ENCODE measurements around the gene PRKG1. TPM values are rescaled to one million over a fixed set of nuclear protein-coding genes. Genes with fewer than 3 reads are reported as not detected.

The PRKG1 gene
- polyA plus RNA-seq, 1 donor (not counting 4 experiments of a cell fraction or from before 2014, with no cell fraction given): 0.24 TPM

- Histone ChIP-seq H3K27me3 (ENCODE audit: control insufficient read depth, extremely low read depth, insufficient read depth, low read length) (no peaks in the 10 kb centered on the region), H3K4me3 (ENCODE audit: control insufficient read depth in 2 of 3, extremely low read depth in 1 of 3, insufficient read depth in 2 of 3, low read depth in 1 of 3, low read length in 3 of 3) (no peak overlapping the region), H3K36me3 (ENCODE audit: control insufficient read depth in 2 of 2, extremely low read depth in 1 of 2, insufficient read depth in 2 of 2, low read length in 2 of 2) (no peaks in the 10 kb centered on the region), H3K9me3 (ENCODE audit: control insufficient read depth, low read depth, low read length) (no peaks in the 10 kb centered on the region), H3K4me2 (ENCODE audit: control insufficient read depth, extremely low read depth, insufficient read depth, low read depth, low read length) (no peak overlapping the region), H4K20me1 (ENCODE audit: control insufficient read depth, extremely low read depth, insufficient read depth, low read length) (no peaks in the 10 kb centered on the region), H3K27ac (ENCODE audit: control insufficient read depth, insufficient read depth, low read length) (no peak overlapping the region), H2AFZ (ENCODE audit: control insufficient read depth, low read length) (no peak overlapping the region), H3K4me1 (ENCODE audit: control insufficient read depth, extremely low read depth, insufficient read depth, low read length) (no peaks in the 10 kb centered on the region), H3K9me1 (ENCODE audit: control insufficient read depth, extremely low read depth, insufficient read depth, low read length) (no peaks in the 10 kb centered on the region), H3K79me2 (ENCODE audit: control insufficient read depth, insufficient read depth, low read length) (no peaks in the 10 kb centered on the region), H3K9ac (ENCODE audit: control insufficient read depth, extremely low read depth, insufficient read depth, low read length) (no peak overlapping the region)
- no peak for DNase-seq (ENCODE audit: low read depth, low spot score)
- FAIRE-seq: no peak
- dilution Hi-C loops (cut with MboI; ENCODE audit: extremely low pct_ligation_motif_present, low sequenced_read_pairs): no loop called here
- TF ChIP-seq, protein P1, sequence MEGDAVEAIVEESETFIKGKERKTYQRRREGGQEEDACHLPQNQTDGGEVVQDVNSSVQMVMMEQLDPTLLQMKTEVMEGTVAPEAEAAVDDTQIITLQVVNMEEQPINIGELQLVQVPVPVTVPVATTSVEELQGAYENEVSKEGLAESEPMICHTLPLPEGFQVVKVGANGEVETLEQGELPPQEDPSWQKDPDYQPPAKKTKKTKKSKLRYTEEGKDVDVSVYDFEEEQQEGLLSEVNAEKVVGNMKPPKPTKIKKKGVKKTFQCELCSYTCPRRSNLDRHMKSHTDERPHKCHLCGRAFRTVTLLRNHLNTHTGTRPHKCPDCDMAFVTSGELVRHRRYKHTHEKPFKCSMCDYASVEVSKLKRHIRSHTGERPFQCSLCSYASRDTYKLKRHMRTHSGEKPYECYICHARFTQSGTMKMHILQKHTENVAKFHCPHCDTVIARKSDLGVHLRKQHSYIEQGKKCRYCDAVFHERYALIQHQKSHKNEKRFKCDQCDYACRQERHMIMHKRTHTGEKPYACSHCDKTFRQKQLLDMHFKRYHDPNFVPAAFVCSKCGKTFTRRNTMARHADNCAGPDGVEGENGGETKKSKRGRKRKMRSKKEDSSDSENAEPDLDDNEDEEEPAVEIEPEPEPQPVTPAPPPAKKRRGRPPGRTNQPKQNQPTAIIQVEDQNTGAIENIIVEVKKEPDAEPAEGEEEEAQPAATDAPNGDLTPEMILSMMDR (optimal IDR thresholded peaks at IDR 0.05 in 1 of 3, IDR thresholded peaks at IDR 0.05 in 1 of 3, conservative IDR thresholded peaks at IDR 0.05 in 1 of 3; ENCODE audit: extremely low read depth in 1 of 3, insufficient read depth in 2 of 3, low read length in 3 of 3): no peak
- no peak for TF ChIP-seq EZH2 (IDR thresholded peaks at IDR 0.05; ENCODE audit: low read length)
Measured at GRCh38 chr10:51384971-51385370, 310.7 kb downstream of the PRKG1 start.

- no peaks in the 10 kb centered on the region for H3K27me3 ChIP-seq (ENCODE audit: control insufficient read depth, extremely low read depth, insufficient read depth, low read length)
- no peak overlapping the region for H3K4me3 ChIP-seq (ENCODE audit: control insufficient read depth in 2 of 3, extremely low read depth in 1 of 3, insufficient read depth in 2 of 3, low read depth in 1 of 3, low read length in 3 of 3)
- H3K9ac ChIP-seq (ENCODE audit: control insufficient read depth, extremely low read depth, insufficient read depth, low read length): no peak overlapping the region
- no peak overlapping the region for H3K4me2 ChIP-seq (ENCODE audit: control insufficient read depth, extremely low read depth, insufficient read depth, low read depth, low read length)
- no peaks in the 10 kb centered on the region for H3K36me3 ChIP-seq (ENCODE audit: control insufficient read depth in 2 of 2, extremely low read depth in 1 of 2, insufficient read depth in 2 of 2, low read length in 2 of 2)
- no peaks in the 10 kb centered on the region for H3K79me2 ChIP-seq (ENCODE audit: control insufficient read depth, insufficient read depth, low read length)
- no peak for DNase-seq (ENCODE audit: low read depth, low spot score)
- dilution Hi-C loops (cut with MboI; ENCODE audit: extremely low pct_ligation_motif_present, low sequenced_read_pairs): no loop called here
- H2AFZ ChIP-seq (ENCODE audit: control insufficient read depth, low read length): no peak overlapping the region
- no peaks in the 10 kb centered on the region for H3K4me1 ChIP-seq (ENCODE audit: control insufficient read depth, extremely low read depth, insufficient read depth, low read length)
- no peaks in the 10 kb centered on the region for H4K20me1 ChIP-seq (ENCODE audit: control insufficient read depth, extremely low read depth, insufficient read depth, low read length)
- peak; percentile 61 for FAIRE-seq
- no peaks in the 10 kb centered on the region for H3K9me3 ChIP-seq (ENCODE audit: control insufficient read depth, low read depth, low read length)
- no peak for TF ChIP-seq EZH2 (IDR thresholded peaks at IDR 0.05; ENCODE audit: low read length)
- TF ChIP-seq, protein P1 (optimal IDR thresholded peaks at IDR 0.05 in 1 of 3, IDR thresholded peaks at IDR 0.05 in 1 of 3, conservative IDR thresholded peaks at IDR 0.05 in 1 of 3; ENCODE audit: extremely low read depth in 1 of 3, insufficient read depth in 2 of 3, low read length in 3 of 3): no peak
- no peak overlapping the region for H3K27ac ChIP-seq (ENCODE audit: control insufficient read depth, insufficient read depth, low read length)
- H3K9me1 ChIP-seq (ENCODE audit: control insufficient read depth, extremely low read depth, insufficient read depth, low read length): no peaks in the 10 kb centered on the region
Measured at GRCh38 chr10:51386248-51386885, 312.1 kb downstream of the PRKG1 start.

Measured in keratinocyte (primary cell).